SK-N-MC (cell line): ENCODE data around the gene FJX1.

Experiments
- EZH2 ChIP-seq: fragments of 200-600 bp; sonication (generic); IDR thresholded peaks from one replicate; pipeline ENCODE4 v1.6.1; 2017; ENCODE audit warnings: antibody characterized with exemption
- POLR2AphosphoS5 ChIP-seq: IDR thresholded peaks from 2 replicates; pipeline ENCODE4 v1.6.1; 2012; ENCODE audit warnings: mild to moderate bottlenecking, low read depth, low read length, borderline replicate concordance

- TF ChIP-seq EZH2 (no peak), POLR2AphosphoS5 (no peak)
Observed at GRCh38 chr11:35623621-35624168, 5.4 kb downstream of the FJX1 start.
